Loucy (cell line): ENCODE data around the gene ART3.

Experiments used
- H2AFZ ChIP-seq: fragments of 200-600 bp; sonication (generic); 2 replicates; pipeline ENCODE4 v1.6.0; 2016; ENCODE audit warnings: antibody characterized with exemption, mild to moderate bottlenecking, low read length, moderate library complexity
- H3F3A ChIP-seq: fragments of 200-600 bp; 2 replicates; pipeline ENCODE4 v1.6.0; 2016; ENCODE audit warnings: antibody characterized with exemption, low read depth, mild to moderate bottlenecking
- H3K27me3 ChIP-seq: fragments of 200-600 bp; sonication (generic); 2 replicates; pipeline ENCODE4 v1.6.1; 2014; ENCODE audit warnings: low read length, mild to moderate bottlenecking; ENCODE audit not compliant: insufficient read depth, poor library complexity, severe bottlenecking
- H3K36me3 ChIP-seq: fragments of 200-600 bp; sonication (generic); 2 replicates; pipeline ENCODE4 v1.6.1; 2016; ENCODE audit warnings: low read length; ENCODE audit not compliant: insufficient read depth
- H3K4me1 ChIP-seq: fragments of 200-600 bp; sonication (generic); 2 replicates; pipeline ENCODE4 v1.5.1; 2014; ENCODE audit warnings: low read length, mild to moderate bottlenecking; ENCODE audit not compliant: insufficient read depth, poor library complexity, severe bottlenecking
- H3K4me2 ChIP-seq: fragments of 200-600 bp; sonication (generic); 2 replicates; pipeline ENCODE4 v1.6.0; 2014; ENCODE audit warnings: antibody characterized with exemption, low read length, low read depth, mild to moderate bottlenecking; ENCODE audit not compliant: poor library complexity, severe bottlenecking
- H3K4me3 ChIP-seq: fragments of 200-600 bp; sonication (generic); 2 replicates; pipeline ENCODE4 v1.5.1; 2014; ENCODE audit warnings: low read length, mild to moderate bottlenecking, mixed read lengths; ENCODE audit not compliant: poor library complexity, severe bottlenecking
- H3K79me2 ChIP-seq: fragments of 200-600 bp; sonication (generic); 2 replicates; pipeline ENCODE4 v1.6.1; 2014; ENCODE audit warnings: low read length; ENCODE audit not compliant: insufficient read depth
- H3K9ac ChIP-seq: fragments of 200-600 bp; sonication (generic); 2 replicates; pipeline ENCODE4 v1.6.0; 2014; ENCODE audit warnings: mild to moderate bottlenecking, low read depth, low read length, moderate library complexity; ENCODE audit not compliant: poor library complexity, severe bottlenecking
- H3K9me2 ChIP-seq: fragments of 200-600 bp; sonication (generic); replicated peaks from 2 replicates; pipeline ENCODE4 v1.6.1; 2016; ENCODE audit warnings: low read depth, low read length, mixed read lengths
- H3K9me3 ChIP-seq: fragments of 200-600 bp; sonication (generic); 2 replicates; pipeline ENCODE4 v1.6.1; 2014; ENCODE audit warnings: mild to moderate bottlenecking, antibody characterized with exemption, low read length, low read depth; ENCODE audit not compliant: insufficient read depth
- H4K20me1 ChIP-seq: fragments of 200-600 bp; sonication (generic); 2 replicates; pipeline ENCODE4 v1.6.0; 2014; ENCODE audit warnings: antibody characterized with exemption, low read length, mild to moderate bottlenecking; ENCODE audit not compliant: insufficient read depth, poor library complexity, severe bottlenecking
- EZH2phosphoT487 ChIP-seq: fragments of 200-600 bp; IDR thresholded peaks from 2 replicates; pipeline ENCODE4 v1.6.1; 2018; ENCODE audit warnings: antibody characterized with exemption, mild to moderate bottlenecking, moderate library complexity, borderline replicate concordance
- TF ChIP-seq, protein P1 (sequence below): fragments of 200-600 bp; sonication (generic); conservative IDR thresholded peaks from 2 replicates; pipeline ENCODE4 v1.5.1; 2014; ENCODE audit warnings: mild to moderate bottlenecking, antibody characterized with exemption, low read length

The ART3 gene

DNA sequence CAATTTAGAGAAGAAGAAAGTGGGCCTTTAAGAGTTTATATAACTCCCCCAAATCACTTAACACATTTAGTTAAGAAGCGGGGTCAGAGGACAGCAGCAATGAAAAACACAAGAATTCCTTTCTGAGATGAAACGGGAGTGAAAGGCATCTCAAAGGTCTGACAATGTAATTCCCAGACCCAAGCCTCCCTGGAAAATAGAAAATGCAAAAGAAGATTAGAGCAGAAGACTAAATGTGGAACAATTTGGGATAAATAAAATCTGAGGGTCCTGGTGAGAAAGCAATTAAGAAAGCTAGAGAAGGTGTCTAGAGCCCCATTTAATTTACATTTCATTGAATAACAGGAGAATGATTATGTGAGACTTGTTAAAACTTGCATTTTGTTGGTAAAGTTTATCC is 19.1 kb upstream of the ART3 start:
- Histone ChIP-seq H3K27me3 (no peaks in the 10 kb centered on the region), H3K9ac (no peak overlapping the region), H2AFZ (no peak overlapping the region), H3K9me2 (no peaks in the 10 kb centered on the region), H3F3A (no peaks in the 10 kb centered on the region), H3K4me3 (no peak overlapping the region), H3K4me2 (no peak overlapping the region), H4K20me1 (no peaks in the 10 kb centered on the region), H3K79me2 (no peaks in the 10 kb centered on the region), H3K9me3 (no peaks in the 10 kb centered on the region), H3K4me1 (no peaks in the 10 kb centered on the region), H3K36me3 (no peaks in the 10 kb centered on the region)
- no peak for TF ChIP-seq EZH2phosphoT487
- TF ChIP-seq, protein P1, sequence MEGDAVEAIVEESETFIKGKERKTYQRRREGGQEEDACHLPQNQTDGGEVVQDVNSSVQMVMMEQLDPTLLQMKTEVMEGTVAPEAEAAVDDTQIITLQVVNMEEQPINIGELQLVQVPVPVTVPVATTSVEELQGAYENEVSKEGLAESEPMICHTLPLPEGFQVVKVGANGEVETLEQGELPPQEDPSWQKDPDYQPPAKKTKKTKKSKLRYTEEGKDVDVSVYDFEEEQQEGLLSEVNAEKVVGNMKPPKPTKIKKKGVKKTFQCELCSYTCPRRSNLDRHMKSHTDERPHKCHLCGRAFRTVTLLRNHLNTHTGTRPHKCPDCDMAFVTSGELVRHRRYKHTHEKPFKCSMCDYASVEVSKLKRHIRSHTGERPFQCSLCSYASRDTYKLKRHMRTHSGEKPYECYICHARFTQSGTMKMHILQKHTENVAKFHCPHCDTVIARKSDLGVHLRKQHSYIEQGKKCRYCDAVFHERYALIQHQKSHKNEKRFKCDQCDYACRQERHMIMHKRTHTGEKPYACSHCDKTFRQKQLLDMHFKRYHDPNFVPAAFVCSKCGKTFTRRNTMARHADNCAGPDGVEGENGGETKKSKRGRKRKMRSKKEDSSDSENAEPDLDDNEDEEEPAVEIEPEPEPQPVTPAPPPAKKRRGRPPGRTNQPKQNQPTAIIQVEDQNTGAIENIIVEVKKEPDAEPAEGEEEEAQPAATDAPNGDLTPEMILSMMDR = no peak

DNA sequence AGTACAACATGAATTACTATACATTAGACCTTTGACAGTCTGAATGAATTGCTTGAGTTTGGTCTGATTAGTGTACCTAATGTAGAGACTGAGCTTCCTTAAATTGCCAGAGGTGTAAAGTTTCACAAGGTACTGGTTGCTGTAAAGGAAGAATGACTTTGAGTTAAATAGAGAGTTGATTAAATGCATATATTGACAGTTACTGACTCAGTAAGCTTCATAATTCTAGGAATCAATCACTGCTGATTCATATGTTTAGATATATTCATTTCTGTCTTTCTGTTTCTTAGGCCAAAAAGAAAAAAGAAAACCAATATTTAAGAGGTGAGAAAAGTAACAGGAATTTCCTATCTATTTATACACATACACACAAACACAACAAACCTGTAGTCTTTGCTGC is 16.2 kb upstream of the ART3 start:
- no peak overlapping the region for H3K4me2 ChIP-seq
- no peaks in the 10 kb centered on the region for H3F3A ChIP-seq
- no peak overlapping the region for H2AFZ ChIP-seq
- H3K9me2 ChIP-seq = no peaks in the 10 kb centered on the region
- no peaks in the 10 kb centered on the region for H3K9me3 ChIP-seq
- no peaks in the 10 kb centered on the region for H4K20me1 ChIP-seq
- TF ChIP-seq, protein P1 = no peak
- no peak for TF ChIP-seq EZH2phosphoT487
- no peaks in the 10 kb centered on the region for H3K27me3 ChIP-seq
- no peaks in the 10 kb centered on the region for H3K4me1 ChIP-seq
- H3K36me3 ChIP-seq = no peaks in the 10 kb centered on the region
- no peaks in the 10 kb centered on the region for H3K79me2 ChIP-seq
- no peak overlapping the region for H3K9ac ChIP-seq
- no peak overlapping the region for H3K4me3 ChIP-seq

DNA sequence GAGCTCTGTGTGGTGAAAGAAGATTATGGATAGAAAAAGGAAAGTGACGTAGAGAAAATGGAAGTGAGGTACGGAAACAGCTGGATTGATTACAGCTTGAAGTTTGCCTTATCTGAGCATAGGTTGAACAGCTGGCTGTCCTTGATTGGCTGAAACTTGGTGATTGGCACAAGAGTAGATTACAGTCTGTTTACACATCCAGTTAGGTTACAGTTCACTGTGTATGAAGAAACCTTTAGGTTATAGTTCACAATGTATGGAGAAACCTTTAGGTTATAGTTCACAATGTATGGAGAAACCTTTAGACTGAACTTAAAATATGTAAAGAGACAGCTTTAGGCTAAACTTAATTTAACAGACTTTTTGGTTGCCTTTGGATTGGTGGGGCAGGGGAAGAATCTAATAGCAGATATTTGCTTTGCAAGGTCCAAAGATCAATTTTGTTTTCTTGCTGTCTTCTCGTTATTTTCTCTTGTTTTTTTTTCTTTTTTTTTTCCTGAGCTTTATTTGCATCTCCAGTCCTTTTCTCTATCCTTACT is 15.6 kb upstream of the ART3 start:
- H4K20me1 ChIP-seq = no peaks in the 10 kb centered on the region
- no peaks in the 10 kb centered on the region for H3K79me2 ChIP-seq
- no peaks in the 10 kb centered on the region for H3K27me3 ChIP-seq
- H3K9me2 ChIP-seq = no peaks in the 10 kb centered on the region
- H3K4me1 ChIP-seq = no peaks in the 10 kb centered on the region
- no peak overlapping the region for H3K9ac ChIP-seq
- no peaks in the 10 kb centered on the region for H3K36me3 ChIP-seq
- no peaks in the 10 kb centered on the region for H3K9me3 ChIP-seq
- H3K4me2 ChIP-seq = no peak overlapping the region
- no peak overlapping the region for H3K4me3 ChIP-seq
- no peaks in the 10 kb centered on the region for H3F3A ChIP-seq
- TF ChIP-seq, protein P1 = no peak
- no peak for TF ChIP-seq EZH2phosphoT487
- H2AFZ ChIP-seq = no peak overlapping the region
